ENCODE results near the gene ATP8B1. TPM values are rescaled to one million over a fixed set of nuclear protein-coding genes. Genes with fewer than 3 reads are reported as not detected.

The ATP8B1 gene
- total RNA-seq, 1 donor from 2014 or later: 66.7 TPM

- TF ChIP-seq CTCF (IDR thresholded peaks at IDR 0.05; ENCODE audit: unreplicated experiment): no peak
- Mint-ChIP-seq H3K27me3 (ENCODE audit: unreplicated experiment) (peaks cover 3% of the 10 kb centered on the region), H3K4me3 (ENCODE audit: unreplicated experiment) (peak overlapping the region; percentile 29), H3K27ac (ENCODE audit: unreplicated experiment) (peak overlapping the region; percentile 75), H3K36me3 (ENCODE audit: low read depth, unreplicated experiment) (peaks cover 17% of the 10 kb centered on the region), H3K4me1 (ENCODE audit: unreplicated experiment) (peaks cover 71% of the 10 kb centered on the region), H3K9me3 (ENCODE audit: unreplicated experiment) (no peaks in the 10 kb centered on the region)
- no peak for DNase-seq (ENCODE audit: low spot score)
Observed at GRCh38 chr18:57776354-57776753, 26.8 kb downstream of the ATP8B1 start.

- peaks cover 4% of the 10 kb centered on the region for H3K27me3 Mint-ChIP-seq (ENCODE audit: unreplicated experiment)
- H3K4me3 Mint-ChIP-seq (ENCODE audit: unreplicated experiment): peak overlapping the region; percentile 29
- peaks cover 17% of the 10 kb centered on the region for H3K36me3 Mint-ChIP-seq (ENCODE audit: low read depth, unreplicated experiment)
- DNase-seq (ENCODE audit: low spot score): no peak
- H3K9me3 Mint-ChIP-seq (ENCODE audit: unreplicated experiment): no peaks in the 10 kb centered on the region
- TF ChIP-seq CTCF (IDR thresholded peaks at IDR 0.05; ENCODE audit: unreplicated experiment): no peak
- peak overlapping the region; percentile 75 for H3K27ac Mint-ChIP-seq (ENCODE audit: unreplicated experiment)
- peaks cover 71% of the 10 kb centered on the region for H3K4me1 Mint-ChIP-seq (ENCODE audit: unreplicated experiment)
Observed at GRCh38 chr18:57775937-57776336, 27.2 kb downstream of the ATP8B1 start.

DNA sequence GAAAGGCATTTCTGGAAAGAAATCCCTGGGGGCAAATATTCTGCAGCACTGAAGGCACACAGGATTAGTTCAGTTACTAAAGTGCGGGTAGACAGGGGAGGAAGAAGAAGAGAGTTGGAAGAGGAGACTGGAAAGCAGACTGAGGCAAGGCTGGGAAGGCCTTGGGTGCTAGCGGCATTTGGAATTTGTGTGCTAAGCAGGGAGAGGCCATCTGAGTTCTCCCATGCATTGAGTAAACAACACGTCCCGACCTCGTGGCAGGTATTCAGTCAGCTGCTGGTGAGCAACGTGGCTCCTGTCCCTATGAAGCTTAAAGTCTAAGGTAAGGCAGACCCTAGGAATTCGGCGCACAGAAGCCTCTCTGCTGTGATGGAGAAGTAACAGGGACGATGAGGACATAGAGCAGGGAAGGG lies 30.7 kb downstream of the ATP8B1 start:
- no peak for DNase-seq (ENCODE audit: low spot score)
- Mint-ChIP-seq H3K27ac (ENCODE audit: unreplicated experiment) (peak overlapping the region; percentile 24), H3K36me3 (ENCODE audit: low read depth, unreplicated experiment) (peaks cover 11% of the 10 kb centered on the region), H3K4me3 (ENCODE audit: unreplicated experiment) (peak overlapping the region; percentile 43), H3K27me3 (ENCODE audit: unreplicated experiment) (peaks cover 10% of the 10 kb centered on the region), H3K4me1 (ENCODE audit: unreplicated experiment) (peaks cover 79% of the 10 kb centered on the region), H3K9me3 (ENCODE audit: unreplicated experiment) (no peaks in the 10 kb centered on the region)
- no peak for TF ChIP-seq CTCF (IDR thresholded peaks at IDR 0.05; ENCODE audit: unreplicated experiment)

- peaks cover 81% of the 10 kb centered on the region for H3K4me1 Mint-ChIP-seq (ENCODE audit: unreplicated experiment)
- H3K36me3 Mint-ChIP-seq (ENCODE audit: low read depth, unreplicated experiment): peaks cover 15% of the 10 kb centered on the region
- H3K27me3 Mint-ChIP-seq (ENCODE audit: unreplicated experiment): peaks cover 10% of the 10 kb centered on the region
- no peak for DNase-seq (ENCODE audit: low spot score)
- H3K27ac Mint-ChIP-seq (ENCODE audit: unreplicated experiment): peak overlapping the region; percentile 90
- no peak overlapping the region for H3K4me3 Mint-ChIP-seq (ENCODE audit: unreplicated experiment)
- TF ChIP-seq CTCF (IDR thresholded peaks at IDR 0.05; ENCODE audit: unreplicated experiment): no peak
- no peaks in the 10 kb centered on the region for H3K9me3 Mint-ChIP-seq (ENCODE audit: unreplicated experiment)
Observed at GRCh38 chr18:57771626-57772025, 31.5 kb downstream of the ATP8B1 start.

- peaks cover 10% of the 10 kb centered on the region for H3K27me3 Mint-ChIP-seq (ENCODE audit: unreplicated experiment)
- H3K36me3 Mint-ChIP-seq (ENCODE audit: low read depth, unreplicated experiment): peaks cover 14% of the 10 kb centered on the region
- DNase-seq (ENCODE audit: low spot score): no peak
- peaks cover 77% of the 10 kb centered on the region for H3K4me1 Mint-ChIP-seq (ENCODE audit: unreplicated experiment)
- peak overlapping the region; percentile 90 for H3K27ac Mint-ChIP-seq (ENCODE audit: unreplicated experiment)
- peak overlapping the region; percentile 65 for H3K4me3 Mint-ChIP-seq (ENCODE audit: unreplicated experiment)
- TF ChIP-seq CTCF (IDR thresholded peaks at IDR 0.05; ENCODE audit: unreplicated experiment): no peak
- no peaks in the 10 kb centered on the region for H3K9me3 Mint-ChIP-seq (ENCODE audit: unreplicated experiment)
Observed at GRCh38 chr18:57771193-57771592, 31.9 kb downstream of the ATP8B1 start.
